Mesodermal cell (in vitro differentiated cells): ENCODE data around the gene TAS1R2.
"Not testable (repeated sequence)": the region's sequence is repeated elsewhere in the genome, so short reads cannot be mapped to it uniquely, and the experiment has no call there.

Experiments used
- H3K27ac ChIP-seq: 2 replicates; pipeline ENCODE4 v1.7.0; 2013; ENCODE audit warnings: mild to moderate bottlenecking, low read depth, low read length, moderate library complexity; ENCODE audit not compliant: severe bottlenecking
- H3K36me3 ChIP-seq: 2 replicates; pipeline ENCODE4 v1.7.1; 2013; ENCODE audit warnings: mild to moderate bottlenecking, low read length, moderate library complexity; ENCODE audit not compliant: control insufficient read depth, insufficient read depth
- H3K4me1 ChIP-seq: one replicate; pipeline ENCODE4 v1.7.1; 2013; ENCODE audit warnings: mild to moderate bottlenecking, low read length; ENCODE audit not compliant: insufficient read depth, control insufficient read depth, poor library complexity, severe bottlenecking
- H3K4me3 ChIP-seq: 2 replicates; pipeline ENCODE4 v1.7.0; 2013; ENCODE audit warnings: low read length, control low read depth, mild to moderate bottlenecking; ENCODE audit not compliant: insufficient read depth, poor library complexity, severe bottlenecking; ENCODE audit errors: extremely low read depth
- H3K9me3 ChIP-seq: 2 replicates; pipeline ENCODE4 v1.7.1; 2013; ENCODE audit warnings: mild to moderate bottlenecking, low read length, moderate library complexity; ENCODE audit not compliant: control insufficient read depth
- WGBS, 2 experiments: methylation state at CpG; one replicate each; pipeline ENCODE4 v1.1.5; 2013; ENCODE audit warnings: missing lambda C conversion rate in 2 of 2; ENCODE audit not compliant: insufficient coverage in 2 of 2; 5-methylcytosine and 5-hydroxymethylcytosine counted together

Gene TAS1R2

DNA sequence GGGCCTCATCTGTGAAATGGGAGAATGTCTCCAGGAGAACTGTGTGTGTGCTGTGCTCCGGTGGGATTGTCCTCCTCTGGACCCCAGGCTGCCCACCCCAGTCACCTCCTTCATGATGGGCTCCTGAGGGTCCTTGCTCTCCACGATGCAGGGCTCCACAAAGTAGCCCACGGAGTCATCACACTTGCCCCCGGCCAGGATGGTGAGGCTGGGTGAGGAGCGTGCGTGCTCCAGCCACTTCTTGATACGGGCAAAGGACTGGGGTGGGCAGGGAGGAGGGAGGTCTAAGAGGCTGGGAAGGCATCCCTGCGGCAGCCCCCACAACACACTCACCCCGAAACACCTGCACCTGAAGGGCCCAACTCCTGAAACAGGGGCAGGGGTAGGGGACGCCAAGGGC lies 16.8 kb upstream of the TAS1R2 start:
- Histone ChIP-seq H3K4me3 (no peak overlapping the region), H3K27ac (no peak overlapping the region), H3K9me3 (no peaks in the 10 kb centered on the region), H3K4me1 (no peaks in the 10 kb centered on the region), H3K36me3 (peaks cover 2% of the 10 kb centered on the region)
- WGBS, 2 experiments, result 92 to 97% methylated on average over 5 to 7 of the region's 10 CpGs

GRCh38 chr1:18875796-18876128 lies 16.3 kb upstream of the TAS1R2 start:
- Histone ChIP-seq H3K27ac (no peak overlapping the region), H3K9me3 (no peaks in the 10 kb centered on the region), H3K4me3 (no peak overlapping the region), H3K4me1 (no peaks in the 10 kb centered on the region), H3K36me3 (peaks cover 2% of the 10 kb centered on the region)
- WGBS, 2 experiments, result 91 to 93% methylated on average over 3 of the region's 3 CpGs

GRCh38 chr1:18875107-18875795 lies 15.8 kb upstream of the TAS1R2 start:
- Histone ChIP-seq H3K9me3 (no peaks in the 10 kb centered on the region), H3K36me3 (peaks cover 2% of the 10 kb centered on the region), H3K4me1 (no peaks in the 10 kb centered on the region), H3K27ac (no peak overlapping the region), H3K4me3 (no peak overlapping the region)
- WGBS, 2 experiments, result 44 to 49% methylated on average over 20 of the region's 20 CpGs

GRCh38 chr1:18874600-18874999 lies 15.1 kb upstream of the TAS1R2 start:
- peaks cover 2% of the 10 kb centered on the region for H3K36me3 ChIP-seq
- no peak overlapping the region for H3K4me3 ChIP-seq
- H3K9me3 ChIP-seq, result no peaks in the 10 kb centered on the region
- WGBS, 2 experiments, result 93 to 100% methylated on average over 4 to 7 of the region's 8 CpGs
- no peaks in the 10 kb centered on the region for H3K4me1 ChIP-seq
- no peak overlapping the region for H3K27ac ChIP-seq

DNA sequence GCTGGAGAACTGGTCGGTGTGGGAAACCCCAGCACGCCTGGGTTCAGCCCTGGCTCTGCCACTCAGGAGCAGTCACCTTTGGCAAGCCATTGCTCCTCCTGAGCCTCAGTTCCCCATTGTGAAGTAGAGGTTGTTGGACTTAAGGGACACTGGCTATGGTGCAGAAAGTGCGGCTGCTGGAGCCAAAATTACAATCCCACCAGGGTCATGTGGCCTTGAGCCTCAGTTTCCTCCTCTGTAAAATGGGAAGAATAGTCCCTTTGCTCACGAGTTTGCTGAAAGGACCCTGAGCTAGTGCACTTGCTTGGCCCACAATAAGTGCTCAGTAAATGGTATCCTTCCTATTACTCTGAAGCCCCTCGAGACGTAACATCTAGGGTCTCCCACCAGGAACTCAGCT lies 14.6 kb upstream of the TAS1R2 start:
- peaks cover 2% of the 10 kb centered on the region for H3K36me3 ChIP-seq
- H3K9me3 ChIP-seq, result no peaks in the 10 kb centered on the region
- no peak overlapping the region for H3K4me3 ChIP-seq
- WGBS, 2 experiments, result 92% methylated on average over 5 to 6 of the region's 6 CpGs
- H3K4me1 ChIP-seq, result no peaks in the 10 kb centered on the region
- H3K27ac ChIP-seq, result no peak overlapping the region

DNA sequence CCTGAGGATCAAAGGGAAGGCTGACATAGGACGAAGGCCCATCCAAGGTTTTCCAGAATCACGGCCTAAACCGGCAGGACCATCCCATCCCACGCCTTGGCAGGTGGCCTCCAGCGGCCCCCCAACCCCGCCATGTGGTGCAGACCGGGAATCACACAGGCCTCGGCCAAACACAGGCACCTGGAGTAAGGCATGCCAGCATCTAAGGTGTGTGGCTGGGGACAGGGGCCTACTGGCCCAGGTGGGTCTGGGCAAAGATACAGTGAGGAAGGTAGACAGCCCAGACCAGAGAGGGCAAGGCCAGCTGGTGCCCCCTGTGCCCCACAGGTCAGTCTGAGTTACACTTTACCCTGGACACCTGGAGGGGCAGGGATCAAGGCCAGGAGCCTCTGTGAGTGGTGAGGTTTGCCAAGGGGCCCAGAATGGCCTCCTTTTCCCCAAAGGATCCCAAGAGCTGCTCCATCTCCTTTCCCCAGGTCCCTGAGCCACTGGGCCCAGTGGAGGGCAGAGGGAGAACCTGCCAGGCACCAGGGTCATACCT lies 12.7 kb upstream of the TAS1R2 start:
- peaks cover 2% of the 10 kb centered on the region for H3K36me3 ChIP-seq
- no peaks in the 10 kb centered on the region for H3K4me1 ChIP-seq
- H3K9me3 ChIP-seq, result no peaks in the 10 kb centered on the region
- no peak overlapping the region for H3K27ac ChIP-seq
- 82 to 93% methylated on average over 5 to 8 of the region's 8 CpGs for whole genome bisulfite sequencing, 2 experiments
- no peak overlapping the region for H3K4me3 ChIP-seq

DNA sequence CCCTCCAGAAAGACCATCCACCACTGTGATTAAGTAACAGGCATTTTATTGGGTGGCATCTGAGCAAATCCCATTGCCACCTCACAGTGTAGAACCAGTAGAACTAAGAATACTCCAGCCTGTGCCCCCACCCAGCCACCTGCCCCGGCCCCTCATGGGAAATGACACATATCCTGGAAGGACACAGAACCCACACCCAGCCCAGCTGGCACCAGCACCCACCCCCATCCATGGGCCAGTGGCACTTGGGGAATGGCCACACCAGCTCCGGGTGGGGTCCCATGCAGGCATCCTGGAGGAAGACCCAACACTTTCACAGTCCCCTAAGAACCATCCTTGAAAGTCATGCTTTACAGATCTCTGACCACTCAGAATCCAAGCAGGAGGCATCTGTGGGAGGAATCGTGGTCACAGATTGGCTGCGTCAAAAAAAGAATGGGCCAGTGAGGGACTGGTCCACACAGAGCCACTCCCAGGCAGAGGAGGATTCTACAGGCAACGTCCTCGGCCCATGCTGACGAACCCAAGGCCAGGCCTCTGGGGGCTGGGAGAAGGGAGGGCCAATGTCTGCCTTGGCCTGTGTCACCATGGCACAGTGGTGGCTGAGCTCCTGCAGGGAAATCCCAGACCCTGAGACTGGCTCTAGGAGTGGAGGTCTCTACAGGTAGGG lies 12.1 kb upstream of the TAS1R2 start:
- Histone ChIP-seq H3K9me3 (no peaks in the 10 kb centered on the region), H3K4me3 (no peak overlapping the region), H3K4me1 (no peaks in the 10 kb centered on the region), H3K27ac (no peak overlapping the region), H3K36me3 (peaks cover 2% of the 10 kb centered on the region)
- WGBS, 2 experiments, result 91 to 98% methylated on average over 6 to 7 of the region's 7 CpGs

DNA sequence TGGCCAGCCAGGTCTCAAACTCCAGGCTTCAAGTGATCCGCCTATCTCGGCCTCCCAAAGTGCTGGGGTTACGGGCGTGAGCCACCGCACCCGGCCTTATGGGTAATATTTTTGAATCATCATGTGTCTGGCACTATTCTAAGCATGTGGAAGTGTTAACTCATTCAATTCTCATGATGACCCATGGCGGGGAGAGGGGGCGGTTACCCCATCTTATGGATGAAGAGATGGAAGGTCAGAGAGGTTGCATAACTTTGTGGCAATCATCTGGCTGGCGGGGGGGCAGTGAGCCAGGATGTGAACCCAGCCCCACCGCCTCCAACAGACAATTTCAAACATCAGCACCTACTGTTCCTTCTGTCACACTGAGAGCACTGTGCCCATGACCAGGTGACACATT lies 11.5 kb upstream of the TAS1R2 start:
- Histone ChIP-seq H3K4me3 (no peak overlapping the region), H3K27ac (no peak overlapping the region)
- 96 to 97% methylated on average over 7 to 8 of the region's 10 CpGs for WGBS, 2 experiments

GRCh38 chr1:18870595-18870865 lies 11.1 kb upstream of the TAS1R2 start:
- not testable (repeated sequence) for H3K9me3 ChIP-seq, H3K27ac ChIP-seq, H3K4me3 ChIP-seq, H3K36me3 ChIP-seq, H3K4me1 ChIP-seq
- 78 to 83% methylated on average over 1 of the region's 3 CpGs for WGBS, 2 experiments

More for the DNA sequence above, 11.5 kb upstream of the TAS1R2 start:
- H3K9me3 ChIP-seq, result no peaks in the 10 kb centered on the region
- H3K36me3 ChIP-seq, result peaks cover 2% of the 10 kb centered on the region
- H3K4me1 ChIP-seq, result no peaks in the 10 kb centered on the region

GRCh38 chr1:18869847-18870594 lies 10.6 kb upstream of the TAS1R2 start:
- H3K27ac ChIP-seq, result no peak overlapping the region
- no peaks in the 10 kb centered on the region for H3K9me3 ChIP-seq
- H3K36me3 ChIP-seq, result peaks cover 2% of the 10 kb centered on the region
- 77 to 83% methylated on average over 9 of the region's 9 CpGs for WGBS, 2 experiments
- no peaks in the 10 kb centered on the region for H3K4me1 ChIP-seq
- no peak overlapping the region for H3K4me3 ChIP-seq
